IMR-90 (cell line): Measurements from ENCODE around the gene H1-8.

Experiments
- BHLHE40 ChIP-seq: fragments of 150-350 bp; IDR thresholded peaks from 2 replicates; pipeline ENCODE4 v1.6.1; 2016; ENCODE audit warnings: mild to moderate bottlenecking, low read depth, low read length
- CEBPB ChIP-seq: IDR thresholded peaks from 2 replicates; pipeline ENCODE4 v1.6.1; 2012; ENCODE audit warnings: low read depth, low read length, improper control_type of control experiment
- CTCF ChIP-seq: conservative IDR thresholded peaks from 2 replicates; pipeline ENCODE4 v1.5.1; 2012; ENCODE audit warnings: mild to moderate bottlenecking, low read depth, low read length, improper control_type of control experiment
- FOS ChIP-seq: fragments of 150-350 bp; IDR thresholded peaks from 2 replicates; pipeline ENCODE4 v1.6.1; 2016; ENCODE audit warnings: low read depth, low read length
- MAFK ChIP-seq: IDR thresholded peaks from 2 replicates; pipeline ENCODE4 v1.6.1; 2012; ENCODE audit warnings: low read depth, low read length, improper control_type of control experiment
- MXI1 ChIP-seq: IDR thresholded peaks from 2 replicates; pipeline ENCODE4 v1.6.1; 2012; ENCODE audit warnings: low read depth, mild to moderate bottlenecking, low read length, moderate library complexity, borderline replicate concordance
- POLR2A ChIP-seq: IDR thresholded peaks from 2 replicates; pipeline ENCODE4 v1.6.1; 2012; ENCODE audit warnings: mild to moderate bottlenecking, low read depth, low read length
- RAD21 ChIP-seq: IDR thresholded peaks from 2 replicates; pipeline ENCODE4 v1.6.1; 2012; ENCODE audit warnings: low read length, improper control_type of control experiment
- RCOR1 ChIP-seq: IDR thresholded peaks from 2 replicates; pipeline ENCODE4 v1.6.1; 2012; ENCODE audit warnings: mild to moderate bottlenecking, low read length, improper control_type of control experiment; ENCODE audit not compliant: insufficient replicate concordance
- SMC3 ChIP-seq: fragments of 150-350 bp; IDR thresholded peaks from 2 replicates; pipeline ENCODE4 v1.6.1; 2016; ENCODE audit warnings: low read depth, mild to moderate bottlenecking, antibody characterized with exemption, low read length, moderate library complexity
- TF ChIP-seq, protein P1 (sequence below): fragments of 150-350 bp; IDR thresholded peaks from 2 replicates; pipeline ENCODE4 v1.6.1; 2017; ENCODE audit warnings: mild to moderate bottlenecking, antibody characterized with exemption, low read length, low read depth

DNA sequence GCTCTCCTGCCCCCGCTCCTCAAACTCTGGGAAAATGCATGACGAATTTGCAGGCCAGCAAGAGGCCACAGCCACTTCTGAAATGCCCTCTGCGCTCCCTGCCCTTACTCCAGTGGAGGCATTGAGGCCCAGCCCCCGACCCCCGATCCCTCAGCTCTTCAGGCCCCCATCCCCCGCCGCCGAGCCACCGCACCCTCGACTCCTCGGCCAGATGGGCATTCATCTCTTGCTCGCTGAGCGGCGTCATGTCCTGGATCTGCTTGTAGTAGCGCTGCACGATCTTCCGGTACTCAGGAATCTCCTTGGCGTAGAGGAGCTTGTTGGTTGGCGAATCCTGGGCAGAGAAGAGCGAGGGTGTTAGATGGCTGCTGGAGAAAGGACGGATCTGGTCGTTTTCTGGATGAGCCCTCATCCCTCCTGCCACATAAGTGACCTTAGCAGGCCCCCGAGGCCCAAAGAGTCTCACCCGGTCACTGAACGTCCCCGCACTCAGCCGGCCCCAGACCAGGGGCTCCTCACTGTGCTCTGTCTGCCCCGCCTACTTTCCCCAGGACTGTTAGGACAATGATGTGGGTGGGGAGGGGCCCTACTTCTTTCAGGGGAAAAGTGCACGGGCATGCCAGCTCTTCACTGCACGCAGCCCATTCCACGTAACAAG is 14.0 kb downstream of the H1-8 start:
- TF ChIP-seq RCOR1: no peak
- TF ChIP-seq CTCF: no peak
- no peak for TF ChIP-seq MAFK
- TF ChIP-seq POLR2A: no peak
- TF ChIP-seq, protein P1, sequence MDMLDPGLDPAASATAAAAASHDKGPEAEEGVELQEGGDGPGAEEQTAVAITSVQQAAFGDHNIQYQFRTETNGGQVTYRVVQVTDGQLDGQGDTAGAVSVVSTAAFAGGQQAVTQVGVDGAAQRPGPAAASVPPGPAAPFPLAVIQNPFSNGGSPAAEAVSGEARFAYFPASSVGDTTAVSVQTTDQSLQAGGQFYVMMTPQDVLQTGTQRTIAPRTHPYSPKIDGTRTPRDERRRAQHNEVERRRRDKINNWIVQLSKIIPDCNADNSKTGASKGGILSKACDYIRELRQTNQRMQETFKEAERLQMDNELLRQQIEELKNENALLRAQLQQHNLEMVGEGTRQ: no peak
- no peak for TF ChIP-seq BHLHE40
- TF ChIP-seq FOS: no peak
- no peak for TF ChIP-seq SMC3
- TF ChIP-seq RAD21: no peak
- no peak for TF ChIP-seq MXI1
- TF ChIP-seq CEBPB: no peak
